C4-2B (cell line): Measurements from ENCODE around the gene PALLD.

ENCODE experiments used
- CTCF ChIP-seq: fragments of 450-650 bp; conservative IDR thresholded peaks from 2 replicates; pipeline ENCODE4 v1.5.1; 2017; ENCODE audit warnings: mild to moderate bottlenecking
- ZFX ChIP-seq: fragments of 450-650 bp; IDR thresholded peaks from 2 replicates; pipeline ENCODE4 v1.6.1; 2017

- TF ChIP-seq CTCF = no peak
- no peak for TF ChIP-seq ZFX
Measured at GRCh38 chr4:168817370-168817769, 320.5 kb downstream of the PALLD start.
